GM12873 (cell line): ENCODE data around the gene SGIP1.

ENCODE experiments used
- CTCF ChIP-seq: IDR thresholded peaks from 2 replicates; pipeline ENCODE4 v1.5.1; 2012; ENCODE audit warnings: low read depth, mild to moderate bottlenecking, moderate library complexity, low read length, control low read depth; ENCODE audit not compliant: insufficient read depth; ENCODE audit errors: missing control alignments

SGIP1 gene

GRCh38 chr1:66690666-66691381 lies 156.9 kb downstream of the SGIP1 start:
- TF ChIP-seq CTCF: no peak

GRCh38 chr1:66692681-66693080 lies 158.7 kb downstream of the SGIP1 start:
- TF ChIP-seq CTCF: no peak

GRCh38 chr1:66693856-66694255 lies 159.9 kb downstream of the SGIP1 start:
- no peak for TF ChIP-seq CTCF

- no peak for TF ChIP-seq CTCF
Observed at GRCh38 chr1:66695116-66695515, 161.2 kb downstream of the SGIP1 start.

- no peak for TF ChIP-seq CTCF
Observed at GRCh38 chr1:66696771-66697170, 162.8 kb downstream of the SGIP1 start.

- TF ChIP-seq CTCF: no peak
Observed at GRCh38 chr1:66699213-66699612, 165.3 kb downstream of the SGIP1 start.

- no peak for TF ChIP-seq CTCF
Observed at GRCh38 chr1:66704177-66704875, 170.4 kb downstream of the SGIP1 start.
